ENCODE measurements around the gene ARPC5.

The ARPC5 gene

DNA sequence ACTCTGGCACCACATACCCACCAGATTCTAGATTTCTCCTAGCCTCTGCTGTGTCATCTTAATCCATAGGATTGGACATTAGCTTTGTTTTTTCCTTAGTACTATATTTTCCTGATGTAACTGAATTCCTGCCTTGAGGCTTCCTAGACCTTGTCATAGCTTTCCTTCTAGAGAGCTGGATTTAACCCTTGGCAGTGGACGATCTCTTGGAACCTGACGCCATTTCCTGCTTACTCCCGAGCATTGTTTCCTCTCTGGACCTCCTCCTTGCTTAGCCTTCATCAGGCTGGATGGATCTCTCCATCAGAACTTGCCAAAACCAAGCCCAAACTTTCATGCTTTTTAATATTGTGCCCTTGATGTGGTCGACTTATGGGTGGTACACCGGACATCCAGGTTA lies 16.0 kb upstream of the ARPC5 start:
- in situ Hi-C loops (cut with MboI; ENCODE audit: low sequenced_read_pairs, unreplicated experiment), result loop anchor here (25.0 kb wide), 1 partner anchor 561 kb away; no protein-coding TSS in a partner anchor
- no peak for DNase-seq (ENCODE audit: low spot score)
- TF ChIP-seq, protein P1, sequence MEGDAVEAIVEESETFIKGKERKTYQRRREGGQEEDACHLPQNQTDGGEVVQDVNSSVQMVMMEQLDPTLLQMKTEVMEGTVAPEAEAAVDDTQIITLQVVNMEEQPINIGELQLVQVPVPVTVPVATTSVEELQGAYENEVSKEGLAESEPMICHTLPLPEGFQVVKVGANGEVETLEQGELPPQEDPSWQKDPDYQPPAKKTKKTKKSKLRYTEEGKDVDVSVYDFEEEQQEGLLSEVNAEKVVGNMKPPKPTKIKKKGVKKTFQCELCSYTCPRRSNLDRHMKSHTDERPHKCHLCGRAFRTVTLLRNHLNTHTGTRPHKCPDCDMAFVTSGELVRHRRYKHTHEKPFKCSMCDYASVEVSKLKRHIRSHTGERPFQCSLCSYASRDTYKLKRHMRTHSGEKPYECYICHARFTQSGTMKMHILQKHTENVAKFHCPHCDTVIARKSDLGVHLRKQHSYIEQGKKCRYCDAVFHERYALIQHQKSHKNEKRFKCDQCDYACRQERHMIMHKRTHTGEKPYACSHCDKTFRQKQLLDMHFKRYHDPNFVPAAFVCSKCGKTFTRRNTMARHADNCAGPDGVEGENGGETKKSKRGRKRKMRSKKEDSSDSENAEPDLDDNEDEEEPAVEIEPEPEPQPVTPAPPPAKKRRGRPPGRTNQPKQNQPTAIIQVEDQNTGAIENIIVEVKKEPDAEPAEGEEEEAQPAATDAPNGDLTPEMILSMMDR (IDR thresholded peaks at IDR 0.05; ENCODE audit: borderline replicate concordance, control extremely low read depth, extremely low read depth, insufficient read depth, missing control alignments), result no peak

DNA sequence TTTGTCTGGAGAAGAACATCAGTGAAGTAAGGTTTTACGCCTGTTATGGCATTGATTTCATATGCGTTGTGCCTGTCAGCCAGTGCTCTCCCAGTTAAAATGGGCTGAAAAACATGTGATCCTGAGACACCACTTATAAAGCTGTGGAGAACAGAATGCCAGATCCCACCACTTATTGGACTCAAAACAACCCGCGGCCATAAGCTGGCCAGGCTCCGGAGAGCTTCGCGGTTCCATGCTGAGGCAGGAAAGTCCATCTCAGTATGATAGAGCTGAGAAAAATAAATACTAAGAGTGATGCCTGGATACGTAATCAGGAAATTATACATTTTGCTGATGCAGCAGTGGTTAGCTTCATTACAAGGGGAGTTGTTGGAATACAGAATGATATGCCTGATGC lies 12.5 kb upstream of the ARPC5 start:
- in situ Hi-C loops (cut with MboI; ENCODE audit: low sequenced_read_pairs, unreplicated experiment), result loop anchor here (5.0 kb wide), 1 partner anchor 274 kb away; no protein-coding TSS in a partner anchor
- DNase-seq (ENCODE audit: low spot score), result no peak
- TF ChIP-seq, protein P1 (IDR thresholded peaks at IDR 0.05; ENCODE audit: borderline replicate concordance, control extremely low read depth, extremely low read depth, insufficient read depth, missing control alignments), result no peak

DNA sequence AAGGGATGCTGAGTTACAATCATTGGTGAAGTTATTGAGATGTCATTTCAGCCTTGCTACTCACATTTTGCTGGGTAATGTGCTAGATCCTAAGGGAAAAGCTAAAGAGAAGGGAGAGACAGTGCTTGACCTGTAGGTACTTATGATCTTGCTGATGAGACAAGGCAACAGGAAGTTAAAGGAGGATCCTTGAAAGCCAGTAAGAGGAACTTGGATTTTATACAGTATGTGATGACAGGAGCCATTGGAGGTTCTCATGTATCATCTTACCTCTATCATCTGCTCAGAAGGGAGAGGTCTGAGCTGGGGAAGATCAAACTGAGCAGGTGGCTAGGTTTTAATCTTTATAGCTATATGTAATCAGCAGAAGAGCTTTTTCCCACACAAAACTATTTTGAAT lies 11.2 kb upstream of the ARPC5 start:
- DNase-seq (ENCODE audit: low spot score), result no peak
- in situ Hi-C loops (cut with MboI; ENCODE audit: low sequenced_read_pairs, unreplicated experiment), result loop anchor here (5.0 kb wide), 1 partner anchor 276 kb away; no protein-coding TSS in a partner anchor
- TF ChIP-seq, protein P1 (IDR thresholded peaks at IDR 0.05; ENCODE audit: borderline replicate concordance, control extremely low read depth, extremely low read depth, insufficient read depth, missing control alignments), result no peak

DNA sequence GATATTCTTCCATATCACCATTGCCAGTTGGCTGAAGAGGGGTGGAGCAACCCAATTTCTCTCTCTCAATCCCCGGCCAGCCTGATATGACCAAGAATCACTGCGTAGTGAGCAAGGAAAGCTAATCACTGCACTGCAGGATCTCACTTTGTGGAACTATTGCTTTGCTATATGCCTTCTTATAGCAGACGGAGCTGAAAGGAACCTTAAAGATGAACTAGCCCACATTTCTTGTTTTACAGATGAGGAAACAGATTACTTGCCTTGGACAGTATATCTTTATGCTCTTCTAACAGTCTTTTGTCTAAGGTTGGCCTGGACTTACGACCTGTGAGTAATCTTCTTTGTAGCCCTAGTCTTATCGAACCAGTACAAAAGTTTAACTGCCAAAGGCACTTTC lies 9.9 kb upstream of the ARPC5 start:
- in situ Hi-C loops (cut with MboI; ENCODE audit: low sequenced_read_pairs, unreplicated experiment), result loop anchor here (5.0 kb wide), 1 partner anchor 277 kb away; no protein-coding TSS in a partner anchor

DNA sequence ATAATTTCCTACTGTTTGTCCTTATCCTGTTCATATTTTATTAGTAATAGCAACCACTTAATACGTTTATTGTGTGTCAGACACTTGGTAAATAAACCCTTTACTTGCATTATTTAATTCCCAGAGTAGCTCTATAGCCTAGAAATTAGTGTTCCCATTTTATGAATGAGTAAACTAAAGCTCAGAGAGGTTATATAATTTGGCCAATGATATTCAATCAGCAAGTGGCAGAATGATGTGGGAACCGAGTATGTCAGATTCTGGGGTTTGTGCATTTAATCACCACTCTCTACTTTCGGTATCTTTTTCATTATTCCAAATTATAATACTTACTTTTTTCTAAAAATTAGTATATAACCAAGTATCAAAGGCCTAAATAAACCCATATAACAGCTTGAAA lies 6.6 kb upstream of the ARPC5 start:
- in situ Hi-C loops (cut with MboI; ENCODE audit: low sequenced_read_pairs, unreplicated experiment), result no loop called here
- DNase-seq (ENCODE audit: low spot score), result no peak
- TF ChIP-seq, protein P1 (IDR thresholded peaks at IDR 0.05; ENCODE audit: borderline replicate concordance, control extremely low read depth, extremely low read depth, insufficient read depth, missing control alignments), result no peak

More for the DNA sequence above, 9.9 kb upstream of the ARPC5 start:
- TF ChIP-seq, protein P1 (IDR thresholded peaks at IDR 0.05; ENCODE audit: borderline replicate concordance, control extremely low read depth, extremely low read depth, insufficient read depth, missing control alignments), result no peak
- DNase-seq (ENCODE audit: low spot score), result no peak

DNA sequence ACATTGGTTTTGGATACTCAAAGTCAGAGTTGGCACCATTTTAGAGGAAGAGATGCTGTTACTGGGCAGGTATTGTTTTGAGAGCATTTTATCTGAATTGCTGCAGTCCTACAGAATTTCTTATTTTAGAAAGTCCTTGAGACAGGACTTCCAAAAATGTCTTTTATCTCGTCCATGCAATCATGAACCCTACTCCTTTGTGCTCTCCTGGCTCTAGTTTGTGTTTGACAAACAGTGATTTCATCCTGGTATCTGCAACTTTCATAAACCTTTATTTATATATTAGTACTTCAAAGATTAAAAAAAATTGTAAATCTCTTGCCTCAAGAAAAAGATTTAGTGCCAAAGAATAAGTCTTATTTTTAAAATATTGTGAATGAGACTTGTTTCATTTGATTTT lies 4.6 kb upstream of the ARPC5 start:
- TF ChIP-seq, protein P1 (IDR thresholded peaks at IDR 0.05; ENCODE audit: borderline replicate concordance, control extremely low read depth, extremely low read depth, insufficient read depth, missing control alignments), result no peak
- no peak for DNase-seq (ENCODE audit: low spot score)
- in situ Hi-C loops (cut with MboI; ENCODE audit: low sequenced_read_pairs, unreplicated experiment), result no loop called here
